BJ (cell line): ENCODE data around the gene COPZ1. TPM values are rescaled to one million over a fixed set of nuclear protein-coding genes. Genes with fewer than 3 reads are reported as not detected.

Source experiments
- CTCF ChIA-PET: fragments of 350-600 bp; formaldehyde crosslinking; extraction: SDS; loops from one replicate; lab custom pipeline; 2021; ENCODE audit warnings: antibody characterized with exemption, inconsistent platforms; lab: Yijun Ruan, JAX
- POLR2A ChIA-PET: fragments of 300-600 bp; sonication (Branson Sonifier 250); formaldehyde crosslinking; extraction: SDS; loops from one replicate; lab custom pipeline; 2021; ENCODE audit warnings: antibody characterized with exemption; lab: Charles Lee
- DNase-seq: peaks from one replicate; pipeline ENCODE4 v3.0.0-alpha.2; 2011; ENCODE audit warnings: low read depth
- H3K27me3 ChIP-seq: 2 replicates; pipeline ENCODE4 v1.6.0; 2011; ENCODE audit warnings: low read length; ENCODE audit not compliant: control insufficient read depth, insufficient read depth
- H3K36me3 ChIP-seq: 2 replicates; pipeline ENCODE4 v1.5.1; 2011; ENCODE audit warnings: low read length; ENCODE audit not compliant: control insufficient read depth, insufficient read depth
- H3K4me3 ChIP-seq: 2 replicates; pipeline ENCODE4 v1.5.1; 2011; ENCODE audit warnings: low read depth, mild to moderate bottlenecking, control low read depth, low read length
- polyA plus RNA-seq: library from polyadenylated mRNA; depleted of rRNA; stranded (reverse); fragments of >200 nt; gene quantifications from 2 replicates; pipeline ENCODE4 v1.2.3, GENCODE V29; 2011
- TF ChIP-seq, protein P1 (sequence below): IDR thresholded peaks from 2 replicates; pipeline ENCODE4 v1.5.1; 2011; ENCODE audit warnings: low read depth, mild to moderate bottlenecking, control low read depth, inconsistent platforms, low read length, moderate library complexity; ENCODE audit not compliant: insufficient read depth

COPZ1 gene
- polyA plus RNA-seq, 1 experiment = 203 TPM

DNA sequence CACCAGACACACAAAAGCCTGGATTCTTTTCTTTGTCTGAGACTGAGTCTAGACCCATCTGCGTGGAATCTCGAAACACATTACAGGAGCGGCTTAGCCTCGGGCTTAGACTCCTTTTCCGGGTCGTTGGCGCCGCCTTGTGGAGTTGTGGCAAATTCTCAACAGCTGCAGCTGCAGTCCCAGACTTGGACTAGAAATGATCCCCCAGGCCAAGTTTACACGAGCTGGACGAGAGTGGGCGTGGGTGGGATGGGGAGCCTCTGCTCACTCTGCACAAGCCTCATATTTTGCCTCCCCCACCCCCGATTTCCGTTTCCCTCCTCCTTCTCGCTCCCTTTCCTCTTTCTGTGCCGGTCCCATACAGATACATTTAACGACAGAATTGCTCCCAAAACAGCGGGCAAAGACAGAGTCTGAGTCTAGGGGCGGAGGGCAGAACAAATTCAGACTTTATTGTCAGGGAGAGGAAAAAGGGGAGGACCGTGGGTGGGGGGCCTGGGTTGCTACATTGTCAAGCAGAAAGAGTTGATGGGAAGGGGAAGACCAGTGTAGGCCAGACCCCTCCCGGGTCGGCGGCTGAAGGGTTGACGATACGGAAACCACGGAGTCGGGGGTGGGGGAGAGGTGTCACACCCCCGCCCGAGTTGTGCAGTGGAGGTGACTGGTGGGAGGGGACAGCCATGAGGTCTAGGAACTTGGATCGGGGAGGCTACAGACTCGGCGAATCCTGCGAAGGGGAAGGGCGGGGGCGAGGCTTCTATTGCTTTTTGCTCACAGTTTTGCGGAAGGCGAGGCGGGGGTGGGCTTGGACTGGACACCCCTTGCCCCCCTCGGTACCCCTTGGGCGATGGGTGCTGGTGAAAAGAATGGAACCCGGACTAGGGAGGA lies 44.0 kb downstream of the COPZ1 start:
- DNase-seq = peak; percentile 39
- TF ChIP-seq, protein P1, sequence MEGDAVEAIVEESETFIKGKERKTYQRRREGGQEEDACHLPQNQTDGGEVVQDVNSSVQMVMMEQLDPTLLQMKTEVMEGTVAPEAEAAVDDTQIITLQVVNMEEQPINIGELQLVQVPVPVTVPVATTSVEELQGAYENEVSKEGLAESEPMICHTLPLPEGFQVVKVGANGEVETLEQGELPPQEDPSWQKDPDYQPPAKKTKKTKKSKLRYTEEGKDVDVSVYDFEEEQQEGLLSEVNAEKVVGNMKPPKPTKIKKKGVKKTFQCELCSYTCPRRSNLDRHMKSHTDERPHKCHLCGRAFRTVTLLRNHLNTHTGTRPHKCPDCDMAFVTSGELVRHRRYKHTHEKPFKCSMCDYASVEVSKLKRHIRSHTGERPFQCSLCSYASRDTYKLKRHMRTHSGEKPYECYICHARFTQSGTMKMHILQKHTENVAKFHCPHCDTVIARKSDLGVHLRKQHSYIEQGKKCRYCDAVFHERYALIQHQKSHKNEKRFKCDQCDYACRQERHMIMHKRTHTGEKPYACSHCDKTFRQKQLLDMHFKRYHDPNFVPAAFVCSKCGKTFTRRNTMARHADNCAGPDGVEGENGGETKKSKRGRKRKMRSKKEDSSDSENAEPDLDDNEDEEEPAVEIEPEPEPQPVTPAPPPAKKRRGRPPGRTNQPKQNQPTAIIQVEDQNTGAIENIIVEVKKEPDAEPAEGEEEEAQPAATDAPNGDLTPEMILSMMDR = peak; percentile 93
- no peaks in the 10 kb centered on the region for H3K36me3 ChIP-seq
- no peaks in the 10 kb centered on the region for H3K27me3 ChIP-seq
- POLR2A ChIA-PET = interaction anchor here (0.6 to 0.7 kb wide), 3 partner anchors 33 to 116 kb away, joined by 5 to 12 read pairs (median 7); no protein-coding TSS in a partner anchor
- H3K4me3 ChIP-seq = no peak overlapping the region
- CTCF ChIA-PET = interaction anchor here (0.6 to 4.5 kb wide), 30 partner anchors 10 to 153 kb away, joined by 3 to 48 read pairs (median 4); partner anchors contain the start of genes COPZ1 and NFE2

DNA sequence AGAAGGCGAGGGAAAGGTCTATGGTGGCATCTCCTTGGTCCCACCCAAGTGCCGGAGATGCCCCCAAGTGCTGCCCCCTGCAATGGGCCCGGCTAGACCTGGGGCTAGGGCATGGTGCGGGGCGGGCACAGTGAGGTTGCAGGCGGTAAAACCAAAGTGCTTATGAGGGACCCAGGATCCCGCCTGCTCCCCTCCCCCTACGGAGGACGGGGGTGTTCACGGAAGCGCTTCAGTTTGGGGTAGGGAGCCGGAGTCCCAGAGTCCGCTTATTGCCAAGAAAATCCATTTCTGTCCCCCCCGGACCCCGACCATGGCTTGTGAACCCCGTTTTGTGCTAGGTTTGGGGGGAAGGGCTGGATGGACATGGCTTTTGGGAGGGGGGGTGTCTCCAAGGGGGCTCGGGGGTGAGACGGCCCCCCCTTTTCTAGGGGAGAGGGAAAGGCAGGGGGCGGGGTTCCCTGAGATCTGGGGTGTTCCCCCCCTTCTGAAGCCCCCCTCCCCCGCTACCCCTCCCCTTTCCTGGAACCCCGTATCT lies 44.7 kb downstream of the COPZ1 start:
- TF ChIP-seq, protein P1 = no peak
- Histone ChIP-seq H3K27me3 (no peaks in the 10 kb centered on the region), H3K36me3 (no peaks in the 10 kb centered on the region), H3K4me3 (peak overlapping the region; percentile 41)
- ChIA-PET CTCF (interaction anchor here (0.8 to 3.3 kb wide), 17 partner anchors 8 to 154 kb away, joined by 3 to 72 read pairs (median 7); no protein-coding TSS in a partner anchor), POLR2A (interaction anchor here (0.6 to 1.0 kb wide), 2 partner anchors 13 to 140 kb away, joined by 4 to 9 read pairs; no protein-coding TSS in a partner anchor)
- DNase-seq = no peak

DNA sequence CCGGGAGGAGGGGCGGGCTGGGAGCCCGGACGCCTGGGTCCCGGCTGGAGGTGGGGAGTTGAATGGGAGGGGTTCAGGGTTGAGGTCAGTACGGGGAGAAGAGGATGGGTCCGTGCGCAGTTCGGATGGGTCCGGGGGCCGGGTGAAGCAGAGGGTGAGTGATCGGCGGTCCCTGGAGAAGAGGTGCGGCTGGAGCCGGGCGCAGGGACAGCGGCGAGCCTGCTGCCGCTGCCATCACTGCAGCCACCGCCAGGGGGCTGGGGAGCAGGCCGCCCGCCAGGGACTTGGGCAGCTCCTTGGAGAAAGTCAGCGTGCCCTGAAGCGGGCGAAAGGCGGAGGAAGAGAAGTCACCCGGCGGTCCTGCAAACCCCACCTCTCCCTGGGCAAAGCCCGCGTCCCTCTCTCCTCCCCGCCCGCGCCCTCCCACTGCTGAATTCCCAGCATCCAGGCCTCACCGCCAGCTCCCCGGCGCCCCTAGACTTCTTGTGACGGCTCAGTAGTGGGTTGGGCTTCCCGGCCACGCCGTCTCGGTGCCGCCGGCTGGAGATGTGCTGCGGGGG lies 45.3 kb downstream of the COPZ1 start:
- Histone ChIP-seq H3K27me3 (no peaks in the 10 kb centered on the region), H3K36me3 (no peaks in the 10 kb centered on the region), H3K4me3 (peak overlapping the region; percentile 41)
- no peak for DNase-seq
- TF ChIP-seq, protein P1 = peak; percentile 97
- ChIA-PET CTCF (interaction anchor here (0.5 to 3.3 kb wide), 39 partner anchors 9 to 1373 kb away, joined by 3 to 72 read pairs (median 4); partner anchors contain the start of gene COPZ1), POLR2A (interaction anchor here (0.6 to 1.0 kb wide), 3 partner anchors 12 to 311 kb away, joined by 4 to 9 read pairs (median 8); no protein-coding TSS in a partner anchor)

DNA sequence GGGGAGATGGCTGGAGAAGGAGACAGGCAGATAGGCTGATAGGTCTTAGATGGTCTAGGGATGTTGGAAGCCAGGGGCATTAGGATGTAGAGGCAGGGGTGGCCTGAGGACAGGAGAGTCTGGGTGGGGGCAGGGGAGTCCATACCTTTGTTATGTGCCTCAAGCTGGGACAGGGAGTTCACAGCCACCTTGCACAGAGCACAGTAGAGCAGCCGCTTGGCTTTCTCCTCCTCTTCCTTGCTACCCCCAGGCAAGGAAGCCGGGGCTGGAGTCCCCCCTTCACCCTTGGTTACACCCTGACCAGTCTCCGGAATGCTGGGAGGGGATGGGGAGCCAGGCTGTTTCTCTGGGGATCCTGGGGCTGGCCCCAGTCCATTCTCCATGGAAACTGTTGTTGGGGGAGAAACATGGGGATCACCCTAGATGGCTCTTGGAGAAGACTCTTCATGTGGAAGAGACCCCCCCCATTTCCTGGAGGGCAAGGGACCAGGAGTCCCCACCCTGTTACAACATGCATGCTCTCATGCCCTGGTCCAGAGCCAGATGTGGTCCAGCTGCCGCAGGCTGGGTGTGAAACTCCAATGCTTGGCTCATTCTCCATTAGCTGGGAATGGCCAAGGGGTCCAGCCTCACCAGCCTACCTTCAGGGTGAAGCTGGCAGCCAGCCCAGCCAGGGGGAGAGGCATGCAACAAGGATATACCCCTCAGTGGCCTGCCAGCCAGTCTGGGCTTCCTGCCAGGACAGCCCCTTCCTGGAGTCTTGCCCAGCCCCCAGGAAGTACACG lies 46.6 kb downstream of the COPZ1 start:
- Histone ChIP-seq H3K4me3 (no peak overlapping the region), H3K27me3 (no peaks in the 10 kb centered on the region), H3K36me3 (no peaks in the 10 kb centered on the region)
- ChIA-PET CTCF (interaction anchor here (0.7 to 3.3 kb wide), 23 partner anchors 9 to 170 kb away, joined by 3 to 72 read pairs (median 6); partner anchors contain the start of gene COPZ1), POLR2A (no interaction called here)
- TF ChIP-seq, protein P1 = no peak
- no peak for DNase-seq
